ENCODE results near the gene MEGF8.

The MEGF8 gene

DNA sequence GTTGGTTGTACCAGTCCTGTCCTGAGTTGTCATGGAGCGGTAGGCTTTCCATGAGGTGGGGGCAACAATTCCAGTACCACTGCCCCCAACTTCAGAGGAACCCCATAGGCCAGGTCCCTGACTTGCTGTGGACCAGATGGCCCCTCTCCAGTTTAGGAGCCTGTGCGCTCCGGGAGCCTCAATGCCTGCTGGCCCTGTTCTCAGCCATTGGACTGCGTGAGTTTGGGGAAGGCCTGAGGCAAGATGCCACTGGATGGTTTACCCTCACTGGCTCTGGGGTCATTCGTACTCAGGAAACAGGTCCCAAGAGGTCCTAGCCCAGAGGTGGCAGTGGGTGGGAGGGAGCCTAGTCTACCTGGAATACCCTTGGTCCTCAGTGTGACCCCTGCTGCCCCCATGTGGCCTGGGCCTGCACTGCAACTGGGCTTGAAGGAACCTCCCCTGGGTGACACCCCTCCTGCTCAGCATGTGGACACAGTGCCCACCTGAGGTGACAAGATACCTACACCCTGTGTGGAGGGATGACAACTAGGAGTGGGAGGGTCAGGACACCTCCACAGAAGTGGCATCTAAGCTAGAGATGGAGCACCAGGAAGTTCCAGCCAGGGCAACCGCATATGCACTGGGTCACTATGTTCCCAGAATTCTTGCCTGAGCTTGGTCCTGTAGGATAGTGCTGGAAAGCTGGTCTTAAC is 29.5 kb upstream of the MEGF8 start:
- peak; percentile 84 for ATAC-seq
- TF ChIP-seq, protein P1, sequence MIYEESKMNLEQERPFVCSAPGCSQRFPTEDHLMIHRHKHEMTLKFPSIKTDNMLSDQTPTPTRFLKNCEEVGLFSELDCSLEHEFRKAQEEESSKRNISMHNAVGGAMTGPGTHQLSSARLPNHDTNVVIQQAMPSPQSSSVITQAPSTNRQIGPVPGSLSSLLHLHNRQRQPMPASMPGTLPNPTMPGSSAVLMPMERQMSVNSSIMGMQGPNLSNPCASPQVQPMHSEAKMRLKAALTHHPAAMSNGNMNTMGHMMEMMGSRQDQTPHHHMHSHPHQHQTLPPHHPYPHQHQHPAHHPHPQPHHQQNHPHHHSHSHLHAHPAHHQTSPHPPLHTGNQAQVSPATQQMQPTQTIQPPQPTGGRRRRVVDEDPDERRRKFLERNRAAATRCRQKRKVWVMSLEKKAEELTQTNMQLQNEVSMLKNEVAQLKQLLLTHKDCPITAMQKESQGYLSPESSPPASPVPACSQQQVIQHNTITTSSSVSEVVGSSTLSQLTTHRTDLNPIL (CRISPR knock-in tag; IDR thresholded peaks at IDR 0.05; ENCODE audit: low read depth) = no peak
- TF ChIP-seq, protein P2, sequence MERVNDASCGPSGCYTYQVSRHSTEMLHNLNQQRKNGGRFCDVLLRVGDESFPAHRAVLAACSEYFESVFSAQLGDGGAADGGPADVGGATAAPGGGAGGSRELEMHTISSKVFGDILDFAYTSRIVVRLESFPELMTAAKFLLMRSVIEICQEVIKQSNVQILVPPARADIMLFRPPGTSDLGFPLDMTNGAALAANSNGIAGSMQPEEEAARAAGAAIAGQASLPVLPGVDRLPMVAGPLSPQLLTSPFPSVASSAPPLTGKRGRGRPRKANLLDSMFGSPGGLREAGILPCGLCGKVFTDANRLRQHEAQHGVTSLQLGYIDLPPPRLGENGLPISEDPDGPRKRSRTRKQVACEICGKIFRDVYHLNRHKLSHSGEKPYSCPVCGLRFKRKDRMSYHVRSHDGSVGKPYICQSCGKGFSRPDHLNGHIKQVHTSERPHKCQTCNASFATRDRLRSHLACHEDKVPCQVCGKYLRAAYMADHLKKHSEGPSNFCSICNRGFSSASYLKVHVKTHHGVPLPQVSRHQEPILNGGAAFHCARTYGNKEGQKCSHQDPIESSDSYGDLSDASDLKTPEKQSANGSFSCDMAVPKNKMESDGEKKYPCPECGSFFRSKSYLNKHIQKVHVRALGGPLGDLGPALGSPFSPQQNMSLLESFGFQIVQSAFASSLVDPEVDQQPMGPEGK (CRISPR knock-in tag; IDR thresholded peaks at IDR 0.05; ENCODE audit: borderline replicate concordance) = no peak
- TF ChIP-seq CSDC2 (CRISPR knock-in tag; IDR thresholded peaks at IDR 0.05) (no peak), RARB (CRISPR knock-in tag; IDR thresholded peaks at IDR 0.05) (no peak), PPARA (CRISPR knock-in tag; IDR thresholded peaks at IDR 0.05; ENCODE audit: borderline replicate concordance) (no peak), SNAI2 (CRISPR knock-in tag; IDR thresholded peaks at IDR 0.05) (no peak), ISL1 (CRISPR knock-in tag; IDR thresholded peaks at IDR 0.05) (no peak), ZNF70 (CRISPR knock-in tag; IDR thresholded peaks at IDR 0.05) (no peak), ZNF8 (CRISPR knock-in tag; IDR thresholded peaks at IDR 0.05) (no peak), ESRRG (CRISPR knock-in tag; IDR thresholded peaks at IDR 0.05) (no peak), TOX (CRISPR knock-in tag; IDR thresholded peaks at IDR 0.05; ENCODE audit: borderline replicate concordance) (no peak), ZFP30 (CRISPR knock-in tag; IDR thresholded peaks at IDR 0.05) (no peak)

DNA sequence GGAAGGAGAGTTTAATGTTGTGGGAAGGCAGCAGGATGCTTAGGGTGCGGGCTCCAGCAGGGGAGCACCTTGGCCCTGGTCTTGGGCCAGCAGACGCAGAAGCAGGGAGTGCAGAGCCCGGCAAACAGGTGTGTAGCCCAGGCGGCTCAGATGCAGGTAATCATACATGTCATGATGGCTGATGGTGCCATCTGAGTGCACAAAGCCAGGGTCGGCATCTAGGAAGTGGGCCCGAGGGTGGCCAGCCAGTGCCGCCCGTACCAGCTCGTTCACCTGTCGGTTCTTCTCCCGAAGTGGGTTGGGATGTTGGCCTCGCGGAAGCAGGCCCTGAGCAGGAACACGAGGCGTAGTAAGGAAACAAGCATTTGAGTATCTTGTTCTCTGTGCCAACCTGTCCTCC is 28.4 kb upstream of the MEGF8 start:
- TF ChIP-seq PPARA (CRISPR knock-in tag; IDR thresholded peaks at IDR 0.05; ENCODE audit: borderline replicate concordance) (no peak), BACH2 (CRISPR knock-in tag; IDR thresholded peaks at IDR 0.05; ENCODE audit: borderline replicate concordance) (no peak), ARNTL (CRISPR knock-in tag; IDR thresholded peaks at IDR 0.05; ENCODE audit: borderline replicate concordance, low read depth) (no peak), OSR1 (CRISPR knock-in tag; IDR thresholded peaks at IDR 0.05) (no peak), SNAI2 (CRISPR knock-in tag; IDR thresholded peaks at IDR 0.05) (no peak), GLIS3 (CRISPR knock-in tag; IDR thresholded peaks at IDR 0.05) (no peak), ZNF70 (CRISPR knock-in tag; IDR thresholded peaks at IDR 0.05) (no peak), TOX (CRISPR knock-in tag; IDR thresholded peaks at IDR 0.05; ENCODE audit: borderline replicate concordance) (no peak), ZC3H10 (CRISPR knock-in tag; IDR thresholded peaks at IDR 0.05) (no peak), ZNF565 (CRISPR knock-in tag; conservative IDR thresholded peaks at IDR 0.05; ENCODE audit: low read depth) (no peak), ZFP3 (CRISPR knock-in tag; IDR thresholded peaks at IDR 0.05) (no peak)
- TF ChIP-seq, protein P2 (CRISPR knock-in tag; IDR thresholded peaks at IDR 0.05; ENCODE audit: borderline replicate concordance) = no peak
- TF ChIP-seq, protein P1 (CRISPR knock-in tag; IDR thresholded peaks at IDR 0.05; ENCODE audit: low read depth) = no peak
- ATAC-seq = no peak

DNA sequence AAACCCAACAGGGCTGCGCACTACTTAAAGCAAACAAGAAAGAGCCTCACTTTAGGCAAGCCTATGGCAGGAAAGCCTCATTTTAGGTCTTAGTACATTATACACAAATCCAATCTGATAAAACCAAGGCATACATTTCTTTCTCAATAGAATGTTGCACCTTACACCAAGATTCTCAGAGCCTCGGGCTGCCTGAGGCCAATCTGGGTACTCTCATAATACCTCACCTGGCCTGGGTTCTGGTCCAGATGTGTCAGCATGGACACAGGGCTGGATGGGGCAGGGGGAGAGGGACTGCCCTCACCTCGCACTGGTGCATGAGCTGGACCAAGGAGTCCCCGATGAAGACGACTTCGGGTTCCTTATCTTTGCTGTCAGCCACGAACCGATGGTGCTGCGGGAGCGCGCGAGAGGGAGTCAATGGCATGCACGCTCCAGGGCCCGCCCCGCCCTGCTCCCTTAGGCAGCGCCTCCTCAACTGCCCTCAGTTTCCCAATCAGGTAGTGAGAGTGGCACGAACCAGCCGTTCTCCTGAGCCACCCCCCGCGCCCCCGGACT is 23.7 kb upstream of the MEGF8 start, which contains the start of gene PRR19:
TSS of gene PRR19 (plus strand) at position 487 of the 558 bp plus-strand sequence. CDS start 7,453 bp downstream, outside the sequence.
- TF ChIP-seq ZNF70 (CRISPR knock-in tag; IDR thresholded peaks at IDR 0.05) = no peak
- TF ChIP-seq, protein P2 (CRISPR knock-in tag; IDR thresholded peaks at IDR 0.05; ENCODE audit: borderline replicate concordance) = no peak
- TF ChIP-seq, protein P1 (CRISPR knock-in tag; IDR thresholded peaks at IDR 0.05; ENCODE audit: low read depth) = no peak
- TF ChIP-seq ISL1 (CRISPR knock-in tag; IDR thresholded peaks at IDR 0.05) = no peak
- TF ChIP-seq ZNF8 (CRISPR knock-in tag; IDR thresholded peaks at IDR 0.05) = no peak
- TF ChIP-seq ZFP30 (CRISPR knock-in tag; IDR thresholded peaks at IDR 0.05) = no peak
- ATAC-seq = peak; percentile 68

All from SK-N-SH treated with all-trans-retinoic acid at 6 μM for 48 hours (cell line).